Fibroblast of lung (primary cell): Measurements from ENCODE around the gene YIPF5.

Experiments used
- EZH2 ChIP-seq: IDR thresholded peaks from 2 replicates; pipeline ENCODE4 v1.5.1; 2012; ENCODE audit warnings: low read length, control low read depth, mild to moderate bottlenecking; ENCODE audit errors: missing control alignments
- TF ChIP-seq, protein P1 (sequence below), 2 donors: IDR thresholded peaks in 1 of 2; conservative IDR thresholded peaks in 1 of 2; 1 replicate in 1 of 2; 2 replicates in 1 of 2; pipeline ENCODE4 v1.5.1; 2011 to 2012; ENCODE audit warnings: low read length in 2 of 2, control low read depth in 1 of 2, inconsistent platforms in 1 of 2, low read depth in 1 of 2, mild to moderate bottlenecking in 1 of 2

GRCh38 chr5:144192661-144193060 is 22.2 kb upstream of the YIPF5 start:
- TF ChIP-seq, protein P1, sequence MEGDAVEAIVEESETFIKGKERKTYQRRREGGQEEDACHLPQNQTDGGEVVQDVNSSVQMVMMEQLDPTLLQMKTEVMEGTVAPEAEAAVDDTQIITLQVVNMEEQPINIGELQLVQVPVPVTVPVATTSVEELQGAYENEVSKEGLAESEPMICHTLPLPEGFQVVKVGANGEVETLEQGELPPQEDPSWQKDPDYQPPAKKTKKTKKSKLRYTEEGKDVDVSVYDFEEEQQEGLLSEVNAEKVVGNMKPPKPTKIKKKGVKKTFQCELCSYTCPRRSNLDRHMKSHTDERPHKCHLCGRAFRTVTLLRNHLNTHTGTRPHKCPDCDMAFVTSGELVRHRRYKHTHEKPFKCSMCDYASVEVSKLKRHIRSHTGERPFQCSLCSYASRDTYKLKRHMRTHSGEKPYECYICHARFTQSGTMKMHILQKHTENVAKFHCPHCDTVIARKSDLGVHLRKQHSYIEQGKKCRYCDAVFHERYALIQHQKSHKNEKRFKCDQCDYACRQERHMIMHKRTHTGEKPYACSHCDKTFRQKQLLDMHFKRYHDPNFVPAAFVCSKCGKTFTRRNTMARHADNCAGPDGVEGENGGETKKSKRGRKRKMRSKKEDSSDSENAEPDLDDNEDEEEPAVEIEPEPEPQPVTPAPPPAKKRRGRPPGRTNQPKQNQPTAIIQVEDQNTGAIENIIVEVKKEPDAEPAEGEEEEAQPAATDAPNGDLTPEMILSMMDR (conservative IDR thresholded peaks at IDR 0.05 in 1 of 2, IDR thresholded peaks at IDR 0.05 in 1 of 2; ENCODE audit: low read depth in 1 of 2, low read length in 2 of 2): no peak
- TF ChIP-seq EZH2: no peak
